Gastroesophageal sphincter (tissue), 4 donors: ENCODE measurements around the gene ID4. TPM values are rescaled to one million over a fixed set of nuclear protein-coding genes. Genes with fewer than 3 reads are reported as not detected.

Source experiments
- ATAC-seq: fragments of 150-250 bp; one replicate; pipeline ENCODE4 v1.9.1; 2016; ENCODE audit warnings: mild to moderate bottlenecking, moderate library complexity
- H3K27ac ChIP-seq, 4 donors: fragments of 200-600 bp; sonication (generic) in 3 of 4; 1 replicate in 3 of 4; 2 replicates in 1 of 4; pipeline ENCODE4 v1.5.1; 2016 to 2019
- H3K27me3 ChIP-seq: fragments of 200-600 bp; sonication (generic); one replicate; pipeline ENCODE4 v1.5.1; 2019
- H3K36me3 ChIP-seq, 2 donors: fragments of 200-600 bp; sonication (generic); one replicate each; pipeline ENCODE4 v1.5.1; 2019; ENCODE audit warnings: control low read depth in 1 of 2
- H3K4me1 ChIP-seq, 3 donors: fragments of 200-600 bp; sonication (generic); 1 replicate in 2 of 3; 2 replicates in 1 of 3; pipeline ENCODE4 v1.5.1; 2016 to 2019; ENCODE audit warnings: control low read depth in 2 of 3
- H3K4me3 ChIP-seq, 2 donors: fragments of 200-600 bp; sonication (generic); one replicate each; pipeline ENCODE4 v1.5.1; 2019; ENCODE audit warnings: mild to moderate bottlenecking in 1 of 2, moderate library complexity in 1 of 2
- H3K9me3 ChIP-seq, 3 donors: fragments of 200-600 bp; sonication (generic); one replicate each; pipeline ENCODE4 v1.5.1; 2017 to 2019; ENCODE audit warnings: control low read depth in 2 of 3
- CTCF ChIP-seq, 4 experiments: fragments of 200-600 bp in 2 of 4; fragments of 450-650 bp in 2 of 4; sonication (generic) in 1 of 4; IDR thresholded peaks; one replicate each; pipeline ENCODE4 v1.5.1; 2017 to 2019; ENCODE audit warnings: antibody characterized with exemption in 4 of 4, mild to moderate bottlenecking in 2 of 4, moderate library complexity in 2 of 4
- EP300 ChIP-seq: sonication (generic); formaldehyde crosslinking; IDR thresholded peaks from one replicate; pipeline ENCODE4 v1.6.1; 2017; ENCODE audit warnings: antibody characterized with exemption, mild to moderate bottlenecking
- POLR2A ChIP-seq, 2 donors: fragments of 450-650 bp; IDR thresholded peaks; one replicate each; pipeline ENCODE4 v1.6.1; 2017; ENCODE audit warnings: antibody characterized with exemption in 2 of 2, mild to moderate bottlenecking in 2 of 2, moderate library complexity in 1 of 2
- POLR2AphosphoS5 ChIP-seq: sonication (generic); formaldehyde crosslinking; IDR thresholded peaks from one replicate; pipeline ENCODE4 v1.6.1; 2017; ENCODE audit warnings: antibody characterized with exemption
- WGBS, 2 donors: methylation state at CpG; one replicate each; pipeline ENCODE4 v1.1.5; 2018; ENCODE audit warnings: low coverage in 1 of 2; 5-methylcytosine and 5-hydroxymethylcytosine counted together
- total RNA-seq, 4 donors: library from RNA; depleted of rRNA; stranded (reverse); fragments of >200 nt; gene quantifications; one replicate each; pipeline ENCODE4 v1.1.0, GENCODE V29; 2016

The ID4 gene
- total RNA-seq, 4 donors from 2014 or later: 51.3 to 137 (median 63.6) TPM

- TF ChIP-seq EP300: no peak
- no peak for TF ChIP-seq CTCF (IDR thresholded peaks at IDR 0.05)
- TF ChIP-seq POLR2A (IDR thresholded peaks at IDR 0.05): no peak
- no peak for TF ChIP-seq POLR2AphosphoS5
- no peaks in the 10 kb centered on the region for H3K27me3 ChIP-seq
- peaks cover 4 to 40% (median 5%) of the 10 kb centered on the region in 3 donors for H3K4me1 ChIP-seq
- no peaks in the 10 kb centered on the region for H3K36me3 ChIP-seq
- H3K27ac ChIP-seq: peak overlapping the region; percentile 71 to 85 (median 78)
- WGBS, 2 donors: 58 to 78% methylated on average over 1 to 2 of the region's 2 CpGs
- ATAC-seq: no peak
- no peaks in the 10 kb centered on the region for H3K9me3 ChIP-seq
- H3K4me3 ChIP-seq: no peak overlapping the region
These were observed 11.4 kb downstream of the ID4 start for GRCh38 chr6:19848465-19849029.

GRCh38 chr6:19849196-19849595 is 12.0 kb downstream of the ID4 start:
- Histone ChIP-seq H3K4me1 (peaks cover 4 to 40% (median 5%) of the 10 kb centered on the region in 3 donors), H3K27me3 (no peaks in the 10 kb centered on the region), H3K9me3 (no peaks in the 10 kb centered on the region), H3K4me3 (no peak overlapping the region), H3K36me3 (no peaks in the 10 kb centered on the region), H3K27ac (peak overlapping the region; percentile 71 to 85 (median 78))
- WGBS, 2 donors: 49 to 73% methylated on average over 3 of the region's 3 CpGs
- no peak for TF ChIP-seq POLR2A (IDR thresholded peaks at IDR 0.05)
- TF ChIP-seq CTCF (IDR thresholded peaks at IDR 0.05): no peak
- ATAC-seq: no peak

- TF ChIP-seq CTCF (IDR thresholded peaks at IDR 0.05): no peak
- TF ChIP-seq POLR2A (IDR thresholded peaks at IDR 0.05): no peak
- TF ChIP-seq EP300: no peak
- no peak for TF ChIP-seq POLR2AphosphoS5
- Histone ChIP-seq H3K4me3 (no peak overlapping the region), H3K36me3 (no peaks in the 10 kb centered on the region), H3K4me1 (peaks cover 4 to 40% (median 5%) of the 10 kb centered on the region in 3 donors), H3K9me3 (no peaks in the 10 kb centered on the region), H3K27me3 (no peaks in the 10 kb centered on the region), H3K27ac (peak overlapping the region; percentile 62 to 85 (median 78))
- ATAC-seq: no peak
- WGBS, 2 donors: 60 to 82% methylated on average over 2 to 4 of the region's 4 CpGs
These were observed 12.6 kb downstream of the ID4 start for GRCh38 chr6:19849755-19850154.

GRCh38 chr6:19851241-19852089 is 14.3 kb downstream of the ID4 start:
- Histone ChIP-seq H3K4me1 (peaks cover 4 to 40% (median 5%) of the 10 kb centered on the region in 3 donors), H3K27me3 (no peaks in the 10 kb centered on the region), H3K9me3 (no peaks in the 10 kb centered on the region), H3K27ac (peak overlapping the region; percentile 59 to 85 (median 81)), H3K4me3 (no peak overlapping the region), H3K36me3 (no peaks in the 10 kb centered on the region)
- ATAC-seq: peak; percentile 79
- WGBS, 2 donors: 8 to 35% methylated on average over 5 to 10 of the region's 10 CpGs
- TF ChIP-seq POLR2AphosphoS5 (peak; percentile 23), POLR2A (IDR thresholded peaks at IDR 0.05) (no peak), CTCF (IDR thresholded peaks at IDR 0.05) (peak; percentile 85 to 93 (median 88)), EP300 (no peak)
